ENCODE measurements around the gene ZNF181. TPM values are rescaled to one million over a fixed set of nuclear protein-coding genes. Genes with fewer than 3 reads are reported as not detected.

The ZNF181 gene
- total RNA-seq, 1 experiment from 2014 or later: 10.4 TPM

GRCh38 chr19:34757441-34757840 is 23.4 kb downstream of the ZNF181 start:
- no peak for DNase-seq (ENCODE audit: low read depth)

- no peak for DNase-seq (ENCODE audit: low read depth)
Observed at GRCh38 chr19:34759218-34759917, 25.3 kb downstream of the ZNF181 start.

GRCh38 chr19:34766386-34766785 is 32.3 kb downstream of the ZNF181 start:
- no peak for DNase-seq (ENCODE audit: low read depth)

DNA sequence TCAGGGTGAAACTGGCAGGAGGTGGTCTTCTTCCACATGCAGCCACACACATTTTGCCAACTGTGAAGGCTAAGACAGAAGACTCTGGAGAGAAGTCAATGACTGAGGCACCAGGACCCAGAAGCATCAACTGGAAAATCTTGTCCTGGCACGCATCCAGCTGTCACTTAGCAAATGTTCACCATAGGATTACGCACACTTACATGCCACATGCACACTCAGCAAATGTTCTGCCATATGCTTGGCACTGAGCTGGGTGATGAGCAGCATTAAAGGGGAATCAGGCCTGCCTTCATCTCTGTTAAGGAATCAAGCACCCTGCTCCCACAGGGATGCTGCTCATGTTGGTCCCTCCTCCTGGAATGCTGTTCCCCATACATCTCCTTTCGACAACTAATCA is 33.9 kb downstream of the ZNF181 start:
- no peak for DNase-seq (ENCODE audit: low read depth)

- DNase-seq (ENCODE audit: low read depth): peak; percentile 89
Observed at GRCh38 chr19:34772697-34773554, 38.9 kb downstream of the ZNF181 start, which contains the start of gene ZNF599. Gene ZNF599 (minus strand): TSS chr19:34773215. CDS start chr19:34772841, 374 bp downstream.

- DNase-seq (ENCODE audit: low read depth): no peak
Observed at GRCh38 chr19:34773555-34773864, 39.5 kb downstream of the ZNF181 start.

DNA sequence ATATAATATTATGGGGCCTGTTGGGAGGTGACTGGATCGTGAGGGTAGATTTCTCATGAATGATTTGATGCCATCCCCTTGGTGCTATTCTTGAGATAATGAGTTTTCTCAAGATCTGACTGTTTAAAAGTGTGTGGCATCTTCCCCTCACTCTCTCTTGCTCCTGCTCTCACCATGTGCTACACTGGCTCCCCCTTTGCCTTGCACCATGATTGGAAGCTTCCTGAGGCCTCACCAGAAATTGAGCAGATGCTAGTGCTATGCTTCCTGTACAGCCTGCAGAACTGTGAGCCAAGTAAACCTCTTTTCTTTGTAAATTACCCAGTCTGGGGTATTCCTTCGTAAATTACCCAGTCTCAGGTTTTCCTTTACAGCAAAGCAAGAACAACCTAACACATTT is 40.8 kb downstream of the ZNF181 start:
- DNase-seq (ENCODE audit: low read depth): no peak

DNA sequence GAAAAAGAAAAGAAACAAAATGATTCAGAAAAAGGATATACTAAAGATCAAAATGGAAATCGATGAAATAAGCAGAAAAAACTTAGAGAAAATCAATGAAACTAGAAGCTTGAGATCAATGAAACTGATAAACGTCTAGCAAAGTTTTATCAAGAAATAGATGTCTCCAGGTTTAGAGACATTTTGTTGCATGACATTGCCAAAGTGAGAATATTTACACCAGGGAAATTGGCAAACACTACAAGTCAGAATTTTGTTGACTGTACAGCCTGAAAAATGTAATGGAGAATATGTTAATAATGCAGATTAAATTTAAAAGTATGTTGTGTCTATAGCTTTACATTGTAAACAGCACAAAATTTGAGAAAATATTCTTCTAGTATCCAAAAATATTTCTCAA is 44.3 kb downstream of the ZNF181 start:
- no peak for DNase-seq (ENCODE audit: low read depth)

DNA sequence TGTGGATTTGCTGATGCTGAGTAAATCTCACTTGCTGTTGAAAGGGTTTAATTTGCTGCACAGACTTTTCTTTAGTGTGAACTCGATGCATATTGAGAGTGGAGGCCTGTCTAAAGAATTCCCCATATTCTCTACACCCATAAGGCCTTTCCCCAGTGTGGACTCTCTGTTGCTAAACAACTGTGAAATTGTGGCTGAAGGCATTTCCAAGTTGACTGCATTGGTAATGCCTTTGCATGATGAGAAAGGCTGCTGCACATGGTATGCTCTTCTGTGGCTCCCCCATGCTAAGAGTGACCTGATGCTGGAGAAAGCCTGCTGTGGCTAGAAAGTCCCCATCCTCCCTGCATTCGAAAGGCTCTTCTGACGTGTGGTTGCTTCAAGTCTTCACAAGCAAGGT is 45.6 kb downstream of the ZNF181 start:
- no peak for DNase-seq (ENCODE audit: low read depth)

DNA sequence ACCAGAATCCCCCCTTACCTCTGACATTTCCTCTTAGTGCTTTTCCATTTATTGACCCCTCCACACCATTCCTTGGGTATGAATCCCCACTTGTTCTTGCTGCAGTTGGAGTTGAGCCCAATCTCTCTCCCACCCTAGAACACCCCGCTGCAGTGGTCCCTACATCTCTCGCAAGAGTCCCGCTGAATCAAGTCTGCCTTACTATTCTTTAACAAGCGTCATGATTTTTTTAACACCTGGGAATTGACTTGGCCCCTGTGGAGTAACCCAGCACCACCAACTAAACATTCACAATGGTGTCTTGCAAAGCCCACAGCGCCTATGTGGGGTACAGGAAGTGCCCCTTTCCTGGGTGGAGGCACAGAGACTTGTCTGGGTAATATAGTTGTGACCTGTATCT is 52.2 kb downstream of the ZNF181 start:
- DNase-seq (ENCODE audit: low read depth): no peak

DNA sequence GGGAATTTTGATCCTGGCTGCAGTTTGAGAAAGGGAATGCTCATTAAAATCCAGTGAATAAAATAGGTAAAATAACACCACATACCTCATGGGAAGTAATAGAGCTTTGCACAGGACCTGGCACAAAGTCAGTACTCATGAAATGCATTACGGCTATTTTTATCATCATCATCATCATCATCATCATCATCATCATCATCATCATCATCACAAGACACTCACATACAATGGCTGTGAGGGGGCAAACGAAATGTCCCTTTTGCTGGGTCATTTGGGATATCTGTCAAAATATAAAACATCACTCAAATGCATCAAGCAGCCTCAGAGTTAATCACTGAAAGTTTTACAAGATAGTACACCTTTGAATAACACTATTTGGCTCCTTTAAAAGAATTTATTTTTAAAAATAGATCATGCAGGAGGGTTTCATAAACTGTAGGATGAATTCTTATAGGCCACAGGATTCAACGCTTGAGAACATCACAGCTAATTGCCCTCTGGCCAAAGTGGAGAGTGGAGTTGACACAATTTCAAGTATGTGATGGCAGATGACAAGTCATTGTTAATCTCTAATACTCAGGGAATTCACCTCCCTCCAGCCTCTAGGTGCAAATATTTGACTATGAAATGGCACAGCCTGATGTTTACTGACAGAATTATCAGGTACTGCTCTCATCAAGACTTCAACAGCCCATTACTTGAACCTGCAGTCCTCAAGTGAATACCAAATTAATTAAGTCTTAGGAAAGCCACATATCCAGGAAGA is 53.2 kb downstream of the ZNF181 start:
- no peak for DNase-seq (ENCODE audit: low read depth)

- no peak for DNase-seq (ENCODE audit: low read depth)
Observed at GRCh38 chr19:34788074-34788473, 54.0 kb downstream of the ZNF181 start.

DNA sequence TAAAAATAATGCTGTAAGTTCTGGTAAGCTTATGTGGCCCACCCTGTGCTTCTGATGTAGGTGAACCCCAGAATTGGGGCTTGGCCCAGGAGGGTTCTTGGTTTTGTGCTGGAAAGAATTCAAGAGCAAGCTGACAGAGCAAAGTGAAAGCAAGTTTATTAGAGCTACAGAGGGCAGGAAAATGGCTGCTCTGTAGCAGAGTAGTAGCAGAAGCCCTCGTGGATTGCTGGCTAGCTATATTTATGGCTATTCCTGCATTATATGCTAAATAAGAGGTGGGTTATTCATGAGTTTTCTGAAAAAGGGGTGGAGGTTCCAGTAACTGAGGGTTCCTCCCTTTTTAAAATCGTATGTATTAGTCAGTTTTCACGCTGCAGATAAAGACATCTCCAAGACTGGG is 59.5 kb downstream of the ZNF181 start:
- peak; percentile 20 for DNase-seq (ENCODE audit: low read depth)

DNA sequence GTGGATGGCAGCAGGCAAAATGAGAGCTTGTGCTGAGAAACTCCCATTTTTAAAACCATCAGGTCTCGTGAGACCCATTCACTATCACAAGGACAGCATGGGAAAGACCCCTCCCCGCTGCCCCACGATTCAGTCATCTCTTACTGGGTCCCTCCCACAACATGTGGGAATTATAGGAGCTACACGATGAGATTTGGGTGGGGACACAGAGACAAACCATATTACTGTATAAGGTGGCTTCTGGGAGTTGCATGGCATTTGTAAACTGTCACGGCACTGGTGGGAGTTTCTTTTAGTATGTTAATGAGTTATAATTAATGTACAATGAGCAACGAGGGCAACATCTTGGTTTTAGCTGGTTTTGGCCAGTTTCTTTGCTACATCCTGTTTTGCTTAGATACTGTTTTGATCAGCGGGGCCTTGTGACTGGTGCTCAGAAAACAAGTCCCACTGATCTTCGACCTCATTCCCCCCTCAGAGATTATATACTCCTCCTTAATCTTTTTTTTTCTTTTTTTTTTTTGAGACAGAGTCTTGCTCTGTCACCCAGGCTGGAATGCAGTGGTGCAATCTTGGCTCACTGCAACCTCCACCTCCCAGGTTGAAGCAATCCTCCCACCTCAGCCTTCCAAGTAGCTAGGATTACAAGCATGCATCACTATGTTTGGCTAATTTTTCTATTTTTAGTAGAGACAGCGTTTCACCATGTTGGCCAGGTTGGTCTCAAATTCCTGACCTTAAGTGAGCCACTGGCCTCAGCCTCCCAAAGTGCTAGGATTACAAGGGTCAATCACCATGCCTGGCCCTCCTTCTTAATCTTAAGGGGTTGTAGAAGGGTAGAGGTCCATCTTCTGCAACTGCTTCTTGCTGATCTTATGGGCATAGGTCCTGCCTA is 60.3 kb downstream of the ZNF181 start:
- peak; percentile 20 for DNase-seq (ENCODE audit: low read depth)

Other genes starting within 250 kb of the ZNF181 start
- 0.07 TPM in 1 of 2 replicates, not detected in the other for gene SCGB2B2, start 57.1 kb upstream of the ZNF181 start, total RNA-seq (2014; rRNA removed; shearing (Covaris generic))
- 10.7 and 14.8 TPM in 2 replicates for gene ZNF302, start 56.6 kb upstream of the ZNF181 start, total RNA-seq (2014; rRNA removed; shearing (Covaris generic))
- gene ZNF599, start 39.0 kb downstream of the ZNF181 start, total RNA-seq (2014; rRNA removed; shearing (Covaris generic)): 8.4 and 10.5 TPM in 2 replicates
- gene ZNF30, start 192.7 kb downstream of the ZNF181 start, total RNA-seq (2014; rRNA removed; shearing (Covaris generic)): 2.6 and 3.5 TPM in 2 replicates
- gene ZNF792, start 230.0 kb downstream of the ZNF181 start, total RNA-seq (2014; rRNA removed; shearing (Covaris generic)): 8.0 and 8.6 TPM in 2 replicates

All from M059J (cell line).